HepG2 (cell line): ENCODE measurements around the gene CHN1.

ENCODE experiments used
- CTCF ChIP-seq: sonication (generic); formaldehyde crosslinking; IDR thresholded peaks from 2 replicates; pipeline ENCODE4 v1.5.0; 2020; ENCODE audit warnings: mild to moderate bottlenecking, missing genetic modification reagents, moderate library complexity
- EZH2 ChIP-seq: conservative IDR thresholded peaks from 2 replicates; pipeline ENCODE4 v1.6.1; 2012; ENCODE audit warnings: mild to moderate bottlenecking, low read depth, low read length, moderate library complexity
- HMGXB4 ChIP-seq, 2 experiments: sonication (generic) in 1 of 2; formaldehyde crosslinking in 1 of 2; IDR thresholded peaks; 2 replicates each; pipeline versions ENCODE4 v1.4.0 to v1.6.1; 2018 to 2020; ENCODE audit warnings: missing genetic modification reagents in 2 of 2, borderline replicate concordance in 1 of 2, low read depth in 1 of 2, mild to moderate bottlenecking in 1 of 2, missing biosample characterization in 1 of 2
- POLR2A ChIP-seq, 2 experiments: IDR thresholded peaks; 2 replicates each; pipeline ENCODE4 v1.6.1; 2011; ENCODE audit warnings: low read depth in 2 of 2, low read length in 2 of 2, mild to moderate bottlenecking in 1 of 2, moderate library complexity in 1 of 2; ENCODE audit not compliant: insufficient read depth in 1 of 2

- TF ChIP-seq POLR2A (IDR thresholded peaks at IDR 0.05; ENCODE audit: insufficient read depth in 1 of 2, low read depth in 2 of 2, low read length in 2 of 2) (no peak), HMGXB4 (CRISPR knock-in tag; IDR thresholded peaks at IDR 0.05; ENCODE audit: borderline replicate concordance in 1 of 2, low read depth in 1 of 2) (no peak), EZH2 (no peak), CTCF (no peak)
Measured at GRCh38 chr2:175006281-175006680, 1.1 kb upstream of the CHN1 start.
